ENCODE measurements around the gene BNC2. TPM values are rescaled to one million over a fixed set of nuclear protein-coding genes. Genes with fewer than 3 reads are reported as not detected.

Gene BNC2
- total and polyA plus RNA-seq, 5 donors from 2014 or later = not detected

- Histone ChIP-seq H3K27ac (ENCODE audit: insufficient read depth, low read length, poor library complexity, severe bottlenecking) (no peak overlapping the region), H3K27me3 (ENCODE audit: control insufficient read depth, insufficient read depth, low read length) (no peaks in the 10 kb centered on the region), H3K9me3 (ENCODE audit: control insufficient read depth in 2 of 2, low read length in 2 of 2) (no peaks in the 10 kb centered on the region), H3K4me3 (ENCODE audit: low read depth, low read length) (no peak overlapping the region), H3K4me1 (ENCODE audit: control insufficient read depth, insufficient read depth, low read length, poor library complexity, severe bottlenecking) (no peaks in the 10 kb centered on the region), H3K36me3 (ENCODE audit: control insufficient read depth, insufficient read depth, low read length) (no peaks in the 10 kb centered on the region)
- Mint-ChIP-seq H3K9me3 (peaks cover 0 to 3% (median 0%) of the 10 kb centered on the region in 7 donors), H3K27me3 (no peaks in the 10 kb centered on the region), H3K27ac (no peak overlapping the region), H3K4me3 (no peak overlapping the region), H3K4me1 (no peaks in the 10 kb centered on the region), H3K36me3 (no peaks in the 10 kb centered on the region)
- ATAC-seq (ENCODE audit: low read depth in 2 of 2) (no peak), DNase-seq (no peak)
Observed at GRCh38 chr9:16645970-16646369, 224.5 kb downstream of the BNC2 start.

DNA sequence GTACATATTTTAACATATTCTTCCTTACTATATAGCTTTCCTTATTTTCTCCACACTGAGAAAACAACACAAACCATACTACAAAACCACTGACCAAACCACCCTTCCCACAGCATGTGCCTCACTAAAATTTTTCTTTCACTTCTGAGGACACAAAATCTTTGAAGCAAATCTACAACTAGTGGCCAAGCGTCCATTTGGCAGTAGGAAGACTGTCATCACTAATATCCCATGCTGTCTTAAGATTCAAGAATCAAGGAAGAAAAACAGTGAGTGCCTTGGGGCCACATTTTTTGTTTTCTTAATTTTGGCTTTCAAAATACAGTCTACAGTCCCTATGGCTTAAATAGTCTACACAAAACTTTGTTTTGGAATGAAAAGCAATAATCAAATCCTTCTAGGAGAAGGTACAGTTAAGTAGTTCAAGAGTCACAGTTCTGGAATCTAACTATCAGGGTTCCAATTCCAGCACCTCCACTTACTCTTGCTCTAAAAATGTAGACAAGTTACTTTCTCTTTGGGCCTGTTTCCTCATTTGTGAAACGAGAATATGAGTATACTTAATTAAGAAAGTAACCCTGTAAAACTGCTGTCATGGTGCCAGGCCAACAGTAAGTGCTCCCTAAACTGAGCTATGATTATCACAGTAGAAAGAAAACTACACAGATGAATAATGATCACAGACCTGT, 227.9 kb downstream of the BNC2 start:
- no peak overlapping the region for H3K4me3 Mint-ChIP-seq
- no peaks in the 10 kb centered on the region for H3K27me3 ChIP-seq (ENCODE audit: control insufficient read depth, insufficient read depth, low read length)
- H3K27ac Mint-ChIP-seq = no peak overlapping the region
- no peaks in the 10 kb centered on the region for H3K27me3 Mint-ChIP-seq
- no peak overlapping the region for H3K27ac ChIP-seq (ENCODE audit: insufficient read depth, low read length, poor library complexity, severe bottlenecking)
- H3K36me3 Mint-ChIP-seq = no peaks in the 10 kb centered on the region
- peaks cover 0 to 3% (median 0%) of the 10 kb centered on the region in 7 donors for H3K9me3 Mint-ChIP-seq
- ATAC-seq (ENCODE audit: low read depth in 2 of 2) (no peak), DNase-seq (no peak)
- H3K4me1 ChIP-seq (ENCODE audit: control insufficient read depth, insufficient read depth, low read length, poor library complexity, severe bottlenecking) = no peaks in the 10 kb centered on the region
- no peaks in the 10 kb centered on the region for H3K36me3 ChIP-seq (ENCODE audit: control insufficient read depth, insufficient read depth, low read length)
- H3K9me3 ChIP-seq (ENCODE audit: control insufficient read depth in 2 of 2, low read length in 2 of 2) = no peaks in the 10 kb centered on the region
- no peaks in the 10 kb centered on the region for H3K4me1 Mint-ChIP-seq
- H3K4me3 ChIP-seq (ENCODE audit: low read depth, low read length) = no peak overlapping the region

- Mint-ChIP-seq H3K9me3 (peaks cover 0 to 4% (median 0%) of the 10 kb centered on the region in 7 donors), H3K4me3 (no peak overlapping the region), H3K27ac (no peak overlapping the region), H3K27me3 (no peaks in the 10 kb centered on the region), H3K4me1 (no peaks in the 10 kb centered on the region), H3K36me3 (no peaks in the 10 kb centered on the region)
- no peak overlapping the region for H3K27ac ChIP-seq (ENCODE audit: insufficient read depth, low read length, poor library complexity, severe bottlenecking)
- H3K4me1 ChIP-seq (ENCODE audit: control insufficient read depth, insufficient read depth, low read length, poor library complexity, severe bottlenecking) = no peaks in the 10 kb centered on the region
- no peak for DNase-seq
- H3K36me3 ChIP-seq (ENCODE audit: control insufficient read depth, insufficient read depth, low read length) = no peaks in the 10 kb centered on the region
- no peaks in the 10 kb centered on the region for H3K27me3 ChIP-seq (ENCODE audit: control insufficient read depth, insufficient read depth, low read length)
- no peaks in the 10 kb centered on the region for H3K9me3 ChIP-seq (ENCODE audit: control insufficient read depth in 2 of 2, low read length in 2 of 2)
- ATAC-seq (ENCODE audit: low read depth in 2 of 2) = no peak
- no peak overlapping the region for H3K4me3 ChIP-seq (ENCODE audit: low read depth, low read length)
Observed at GRCh38 chr9:16640649-16641048, 229.8 kb downstream of the BNC2 start.

- no peaks in the 10 kb centered on the region for H3K36me3 Mint-ChIP-seq
- no peaks in the 10 kb centered on the region for H3K27me3 Mint-ChIP-seq
- no peak overlapping the region for H3K27ac ChIP-seq (ENCODE audit: insufficient read depth, low read length, poor library complexity, severe bottlenecking)
- H3K9me3 ChIP-seq (ENCODE audit: control insufficient read depth in 2 of 2, low read length in 2 of 2) = no peaks in the 10 kb centered on the region
- H3K27me3 ChIP-seq (ENCODE audit: control insufficient read depth, insufficient read depth, low read length) = no peaks in the 10 kb centered on the region
- no peaks in the 10 kb centered on the region for H3K4me1 ChIP-seq (ENCODE audit: control insufficient read depth, insufficient read depth, low read length, poor library complexity, severe bottlenecking)
- H3K4me3 ChIP-seq (ENCODE audit: low read depth, low read length) = no peak overlapping the region
- H3K36me3 ChIP-seq (ENCODE audit: control insufficient read depth, insufficient read depth, low read length) = no peaks in the 10 kb centered on the region
- H3K4me3 Mint-ChIP-seq = no peak overlapping the region
- H3K27ac Mint-ChIP-seq = no peak overlapping the region
- H3K4me1 Mint-ChIP-seq = no peaks in the 10 kb centered on the region
- ATAC-seq (ENCODE audit: low read depth in 2 of 2) (no peak), DNase-seq (no peak)
- peaks cover 0 to 4% (median 0%) of the 10 kb centered on the region in 7 donors for H3K9me3 Mint-ChIP-seq
Observed at GRCh38 chr9:16639644-16640043, 230.8 kb downstream of the BNC2 start.

- DNase-seq = no peak
- H3K27ac ChIP-seq (ENCODE audit: insufficient read depth, low read length, poor library complexity, severe bottlenecking) = no peak overlapping the region
- no peaks in the 10 kb centered on the region for H3K9me3 ChIP-seq (ENCODE audit: control insufficient read depth in 2 of 2, low read length in 2 of 2)
- no peak overlapping the region for H3K4me3 ChIP-seq (ENCODE audit: low read depth, low read length)
- no peaks in the 10 kb centered on the region for H3K36me3 ChIP-seq (ENCODE audit: control insufficient read depth, insufficient read depth, low read length)
- Mint-ChIP-seq H3K9me3 (peaks cover 0 to 4% (median 0%) of the 10 kb centered on the region in 7 donors), H3K4me3 (no peak overlapping the region), H3K27ac (no peak overlapping the region), H3K36me3 (no peaks in the 10 kb centered on the region), H3K4me1 (no peaks in the 10 kb centered on the region), H3K27me3 (no peaks in the 10 kb centered on the region)
- no peak for ATAC-seq (ENCODE audit: low read depth in 2 of 2)
- no peaks in the 10 kb centered on the region for H3K4me1 ChIP-seq (ENCODE audit: control insufficient read depth, insufficient read depth, low read length, poor library complexity, severe bottlenecking)
- no peaks in the 10 kb centered on the region for H3K27me3 ChIP-seq (ENCODE audit: control insufficient read depth, insufficient read depth, low read length)
Observed at GRCh38 chr9:16637911-16638310, 232.6 kb downstream of the BNC2 start.

DNA sequence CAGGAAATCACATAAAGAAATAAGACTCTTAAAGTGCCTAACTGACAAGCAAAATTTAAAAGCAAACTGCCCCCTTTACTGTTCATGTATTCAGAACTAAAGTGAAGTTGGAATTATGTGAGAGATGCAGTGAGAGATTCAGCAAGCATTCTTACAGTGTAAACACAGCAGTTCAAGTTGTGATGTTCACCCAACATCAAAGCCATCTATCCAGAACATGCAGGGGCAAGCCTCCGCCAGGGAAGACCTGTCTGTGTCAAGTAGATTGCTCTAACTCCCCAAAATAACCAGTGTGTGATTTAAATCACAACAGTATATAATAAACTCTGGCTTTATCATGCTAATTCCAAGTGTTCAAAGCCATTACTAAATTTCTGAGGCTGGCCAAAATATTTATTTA, 233.3 kb downstream of the BNC2 start:
- Histone ChIP-seq H3K27ac (ENCODE audit: insufficient read depth, low read length, poor library complexity, severe bottlenecking) (no peak overlapping the region), H3K4me1 (ENCODE audit: control insufficient read depth, insufficient read depth, low read length, poor library complexity, severe bottlenecking) (no peaks in the 10 kb centered on the region), H3K4me3 (ENCODE audit: low read depth, low read length) (no peak overlapping the region), H3K9me3 (ENCODE audit: control insufficient read depth in 2 of 2, low read length in 2 of 2) (no peaks in the 10 kb centered on the region), H3K36me3 (ENCODE audit: control insufficient read depth, insufficient read depth, low read length) (no peaks in the 10 kb centered on the region), H3K27me3 (ENCODE audit: control insufficient read depth, insufficient read depth, low read length) (no peaks in the 10 kb centered on the region)
- ATAC-seq (ENCODE audit: low read depth in 2 of 2) (no peak), DNase-seq (no peak)
- Mint-ChIP-seq H3K4me1 (no peaks in the 10 kb centered on the region), H3K9me3 (peaks cover 0 to 4% (median 0%) of the 10 kb centered on the region in 7 donors), H3K36me3 (no peaks in the 10 kb centered on the region), H3K27ac (no peak overlapping the region), H3K4me3 (no peak overlapping the region), H3K27me3 (no peaks in the 10 kb centered on the region)

DNA sequence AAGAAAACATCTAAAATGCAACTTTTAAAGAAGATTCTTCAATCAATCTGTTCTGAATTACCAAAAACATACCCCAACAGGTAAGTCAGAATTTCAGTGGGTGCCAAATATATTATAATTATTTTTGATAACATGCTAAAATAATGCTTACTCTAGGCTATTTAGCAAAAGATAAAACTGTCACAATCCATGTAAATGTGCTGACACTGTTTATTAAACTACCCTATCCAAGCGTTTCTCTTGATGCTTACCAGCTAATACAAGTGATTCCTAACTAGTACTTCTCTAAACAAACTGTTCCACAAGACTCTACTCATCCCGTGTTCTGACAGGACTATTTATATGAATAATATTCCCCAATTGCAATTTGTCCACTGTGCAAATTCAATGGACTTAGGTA, 236.7 kb downstream of the BNC2 start:
- Mint-ChIP-seq H3K4me3 (no peak overlapping the region), H3K4me1 (no peaks in the 10 kb centered on the region), H3K9me3 (peaks cover 0 to 11% (median 5%) of the 10 kb centered on the region in 7 donors), H3K27ac (no peak overlapping the region), H3K27me3 (no peaks in the 10 kb centered on the region), H3K36me3 (no peaks in the 10 kb centered on the region)
- DNase-seq (no peak), ATAC-seq (ENCODE audit: low read depth in 2 of 2) (no peak)
- H3K4me1 ChIP-seq (ENCODE audit: control insufficient read depth, insufficient read depth, low read length, poor library complexity, severe bottlenecking) = no peaks in the 10 kb centered on the region
- no peaks in the 10 kb centered on the region for H3K9me3 ChIP-seq (ENCODE audit: control insufficient read depth in 2 of 2, low read length in 2 of 2)
- H3K4me3 ChIP-seq (ENCODE audit: low read depth, low read length) = no peak overlapping the region
- H3K27ac ChIP-seq (ENCODE audit: insufficient read depth, low read length, poor library complexity, severe bottlenecking) = no peak overlapping the region
- no peaks in the 10 kb centered on the region for H3K27me3 ChIP-seq (ENCODE audit: control insufficient read depth, insufficient read depth, low read length)
- H3K36me3 ChIP-seq (ENCODE audit: control insufficient read depth, insufficient read depth, low read length) = no peaks in the 10 kb centered on the region

- Mint-ChIP-seq H3K4me1 (no peaks in the 10 kb centered on the region), H3K27me3 (no peaks in the 10 kb centered on the region), H3K9me3 (peaks cover 0 to 8% (median 4%) of the 10 kb centered on the region in 7 donors), H3K4me3 (no peak overlapping the region), H3K27ac (no peak overlapping the region), H3K36me3 (no peaks in the 10 kb centered on the region)
- no peak overlapping the region for H3K4me3 ChIP-seq (ENCODE audit: low read depth, low read length)
- no peaks in the 10 kb centered on the region for H3K36me3 ChIP-seq (ENCODE audit: control insufficient read depth, insufficient read depth, low read length)
- no peak for DNase-seq
- H3K27ac ChIP-seq (ENCODE audit: insufficient read depth, low read length, poor library complexity, severe bottlenecking) = no peak overlapping the region
- no peaks in the 10 kb centered on the region for H3K4me1 ChIP-seq (ENCODE audit: control insufficient read depth, insufficient read depth, low read length, poor library complexity, severe bottlenecking)
- H3K27me3 ChIP-seq (ENCODE audit: control insufficient read depth, insufficient read depth, low read length) = no peaks in the 10 kb centered on the region
- ATAC-seq (ENCODE audit: low read depth in 2 of 2) = no peak
- H3K9me3 ChIP-seq (ENCODE audit: control insufficient read depth in 2 of 2, low read length in 2 of 2) = no peaks in the 10 kb centered on the region
Observed at GRCh38 chr9:16628413-16628812, 242.1 kb downstream of the BNC2 start.
